GM23248 (cell line): ENCODE measurements around the gene HNRNPUL2.
"Not testable (repeated sequence)": the region's sequence is repeated elsewhere in the genome, so short reads cannot be mapped to it uniquely, and the experiment has no call there.

Experiments
- EZH2 ChIP-seq: fragments of 200-600 bp; sonication (generic); IDR thresholded peaks from 2 replicates; pipeline ENCODE4 v1.6.1; 2018; ENCODE audit warnings: antibody characterized with exemption, mild to moderate bottlenecking; ENCODE audit not compliant: insufficient read depth, poor library complexity, severe bottlenecking
- EZH2phosphoT487 ChIP-seq: fragments of 200-600 bp; sonication (generic); IDR thresholded peaks from 2 replicates; pipeline ENCODE4 v1.6.1; 2018; ENCODE audit warnings: antibody characterized with exemption, moderate library complexity, mild to moderate bottlenecking, low read depth; ENCODE audit not compliant: insufficient read depth

DNA sequence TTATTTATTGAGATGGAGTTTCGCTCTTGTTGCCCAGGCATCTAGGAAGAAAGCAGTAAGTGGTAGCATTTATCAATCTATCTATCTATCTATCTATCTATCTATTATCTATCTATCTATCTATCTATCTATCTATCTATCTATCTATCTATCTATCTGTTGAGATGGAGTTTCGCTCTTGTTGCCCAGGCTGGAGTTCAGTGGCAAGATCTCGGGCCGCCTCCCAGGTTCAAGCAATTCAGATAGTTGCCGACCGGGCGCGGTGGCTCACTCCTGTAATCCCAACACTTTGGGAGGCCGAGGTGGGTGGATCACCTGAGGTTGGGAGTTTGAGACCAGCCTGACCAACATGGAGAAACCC, 33.6 kb upstream of the HNRNPUL2 start:
- not testable (repeated sequence) for TF ChIP-seq EZH2, EZH2phosphoT487
